Activated T-helper 17 cell treated with anti-CD3 and anti-CD28 coated beads, Interleukin-2, amount 50 U/mL, for 72 hours (primary cell): ENCODE results near the gene RCVRN. TPM values are rescaled to one million over a fixed set of nuclear protein-coding genes. Genes with fewer than 3 reads are reported as not detected.

Experiments
- ATAC-seq: fragments of 150-1000 bp; cut with Tn5 transposase; replicated peaks from 2 replicates; pipeline ENCODE4 v1.10.0; 2021; ENCODE audit warnings: mild to moderate bottlenecking, moderate library complexity
- H3K27ac Mint-ChIP-seq: one replicate; pipeline ENCODE4 v1.8.0; 2022; ENCODE audit warnings: mixed read lengths
- H3K27me3 Mint-ChIP-seq: one replicate; pipeline ENCODE4 v1.8.0; 2022; ENCODE audit warnings: mixed read lengths
- H3K36me3 Mint-ChIP-seq: one replicate; pipeline ENCODE4 v1.8.0; 2022; ENCODE audit warnings: low read depth, mild to moderate bottlenecking, mixed read lengths
- H3K4me1 Mint-ChIP-seq: one replicate; pipeline ENCODE4 v1.8.0; 2022; ENCODE audit warnings: mixed read lengths
- H3K4me3 Mint-ChIP-seq: one replicate; pipeline ENCODE4 v1.8.0; 2022; ENCODE audit warnings: mild to moderate bottlenecking, mixed read lengths
- H3K9me3 Mint-ChIP-seq: one replicate; pipeline ENCODE4 v1.8.0; 2022; ENCODE audit warnings: mixed read lengths
- total RNA-seq, 2 donors: library from RNA; stranded (reverse); gene quantifications; one replicate each; pipeline ENCODE4 v1.2.3, GENCODE V29; 2022

The RCVRN gene
- total RNA-seq: not detected

DNA sequence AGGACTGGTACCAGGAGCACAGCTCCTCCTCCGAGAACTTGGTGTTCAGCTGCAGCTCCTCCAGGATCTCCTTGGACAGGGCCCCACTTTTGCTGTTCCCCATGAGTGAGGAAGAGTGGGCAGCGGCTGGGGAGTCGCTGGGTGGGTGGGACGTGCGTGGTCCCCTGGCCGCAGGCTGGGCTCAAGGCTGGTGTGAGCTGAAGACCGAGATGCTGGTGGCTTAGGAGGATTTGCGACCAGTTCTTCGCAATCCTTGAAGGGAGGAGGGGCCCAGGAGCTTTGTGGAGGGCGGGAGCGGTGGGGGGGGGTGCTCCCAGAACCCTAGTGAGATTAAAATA lies at the start of gene RCVRN:
Gene RCVRN, minus strand, starts transcription at position 194 of the 338 bp plus-strand sequence. Its CDS starts 91 bp downstream, at position 103.
- H3K4me1 Mint-ChIP-seq: peaks cover 5% of the 10 kb centered on the region
- H3K27ac Mint-ChIP-seq: no peak within 1 kb of the TSS
- H3K4me3 Mint-ChIP-seq: no peak within 1 kb of the TSS
- no peak for ATAC-seq
- H3K36me3 Mint-ChIP-seq: no peaks in the 10 kb centered on the region
- H3K9me3 Mint-ChIP-seq: no peaks in the 10 kb centered on the region
- H3K27me3 Mint-ChIP-seq: peaks cover 14% of the 10 kb centered on the region

GRCh38 chr17:9953492-9953891 lies 48.4 kb upstream of the RCVRN start:
- Mint-ChIP-seq H3K27ac (no peak overlapping the region), H3K36me3 (no peaks in the 10 kb centered on the region), H3K4me1 (no peaks in the 10 kb centered on the region), H3K9me3 (no peaks in the 10 kb centered on the region), H3K4me3 (no peak overlapping the region), H3K27me3 (no peaks in the 10 kb centered on the region)
- ATAC-seq: no peak

DNA sequence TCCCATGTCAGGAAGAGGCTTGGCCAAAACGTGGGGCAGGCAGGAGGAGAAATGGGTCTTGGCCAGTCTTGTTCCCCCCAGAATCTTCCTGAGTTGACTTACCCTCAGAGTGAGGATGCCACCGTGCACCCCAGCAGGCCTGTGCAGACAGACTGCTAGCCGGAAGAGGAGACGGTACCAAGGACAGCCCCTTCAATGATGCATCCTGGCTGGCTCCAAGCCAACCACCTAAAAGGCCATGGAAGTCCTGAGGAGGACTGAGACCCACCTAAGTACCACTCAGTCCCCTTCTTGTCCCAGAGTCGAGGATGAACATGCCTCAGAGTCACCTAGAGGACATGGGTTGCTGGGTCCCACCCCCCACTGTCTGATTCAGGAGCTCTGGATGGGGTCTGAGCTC lies 46.7 kb upstream of the RCVRN start:
- Mint-ChIP-seq H3K4me3 (no peak overlapping the region), H3K27ac (no peak overlapping the region), H3K27me3 (no peaks in the 10 kb centered on the region), H3K4me1 (no peaks in the 10 kb centered on the region), H3K36me3 (no peaks in the 10 kb centered on the region), H3K9me3 (no peaks in the 10 kb centered on the region)
- ATAC-seq: no peak

GRCh38 chr17:9948928-9949327 lies 43.9 kb upstream of the RCVRN start:
- H3K4me3 Mint-ChIP-seq: no peak overlapping the region
- H3K36me3 Mint-ChIP-seq: no peaks in the 10 kb centered on the region
- no peaks in the 10 kb centered on the region for H3K4me1 Mint-ChIP-seq
- no peak overlapping the region for H3K27ac Mint-ChIP-seq
- H3K27me3 Mint-ChIP-seq: peaks cover 3% of the 10 kb centered on the region
- no peak for ATAC-seq
- no peaks in the 10 kb centered on the region for H3K9me3 Mint-ChIP-seq

DNA sequence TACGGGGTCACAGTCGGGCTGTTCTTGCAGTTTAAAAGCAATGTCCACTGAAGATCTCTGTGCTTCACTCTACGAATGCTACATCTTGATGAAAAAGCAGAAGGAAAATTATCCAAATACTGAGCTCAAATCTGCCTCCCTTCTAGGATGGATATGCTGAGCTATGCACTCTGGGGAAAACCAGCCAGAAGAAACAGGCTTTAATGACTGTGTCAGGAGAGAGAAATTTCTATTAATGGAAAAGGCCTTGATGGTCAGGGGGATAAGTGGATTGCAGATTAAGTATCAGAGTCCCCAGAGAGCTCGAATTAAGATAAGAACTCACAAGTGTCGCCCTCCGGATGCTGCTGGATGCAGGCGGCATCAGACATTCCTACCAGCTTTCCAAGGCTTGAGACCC lies 39.6 kb upstream of the RCVRN start:
- no peak overlapping the region for H3K4me3 Mint-ChIP-seq
- no peaks in the 10 kb centered on the region for H3K36me3 Mint-ChIP-seq
- no peak for ATAC-seq
- H3K27ac Mint-ChIP-seq: no peak overlapping the region
- H3K9me3 Mint-ChIP-seq: no peaks in the 10 kb centered on the region
- no peaks in the 10 kb centered on the region for H3K4me1 Mint-ChIP-seq
- peaks cover 3% of the 10 kb centered on the region for H3K27me3 Mint-ChIP-seq

- Mint-ChIP-seq H3K27me3 (peaks cover 3% of the 10 kb centered on the region), H3K4me1 (no peaks in the 10 kb centered on the region), H3K27ac (no peak overlapping the region), H3K9me3 (no peaks in the 10 kb centered on the region), H3K4me3 (no peak overlapping the region), H3K36me3 (no peaks in the 10 kb centered on the region)
- no peak for ATAC-seq
These were observed 38.3 kb upstream of the RCVRN start for GRCh38 chr17:9943343-9943742.

GRCh38 chr17:9942885-9943284 lies 37.8 kb upstream of the RCVRN start:
- Mint-ChIP-seq H3K36me3 (no peaks in the 10 kb centered on the region), H3K4me1 (no peaks in the 10 kb centered on the region), H3K27ac (no peak overlapping the region), H3K4me3 (no peak overlapping the region), H3K27me3 (peaks cover 3% of the 10 kb centered on the region), H3K9me3 (no peaks in the 10 kb centered on the region)
- no peak for ATAC-seq

GRCh38 chr17:9941305-9941704 lies 36.2 kb upstream of the RCVRN start:
- Mint-ChIP-seq H3K4me3 (no peak overlapping the region), H3K9me3 (no peaks in the 10 kb centered on the region), H3K27ac (no peak overlapping the region), H3K4me1 (no peaks in the 10 kb centered on the region), H3K36me3 (no peaks in the 10 kb centered on the region), H3K27me3 (peaks cover 3% of the 10 kb centered on the region)
- ATAC-seq: no peak

- H3K9me3 Mint-ChIP-seq: no peaks in the 10 kb centered on the region
- no peak for ATAC-seq
- peaks cover 3% of the 10 kb centered on the region for H3K27me3 Mint-ChIP-seq
- H3K27ac Mint-ChIP-seq: no peak overlapping the region
- H3K36me3 Mint-ChIP-seq: no peaks in the 10 kb centered on the region
- H3K4me1 Mint-ChIP-seq: no peaks in the 10 kb centered on the region
- H3K4me3 Mint-ChIP-seq: no peak overlapping the region
These were observed 35.8 kb upstream of the RCVRN start for GRCh38 chr17:9940841-9941240.

GRCh38 chr17:9938764-9939163 lies 33.7 kb upstream of the RCVRN start:
- H3K27ac Mint-ChIP-seq: no peak overlapping the region
- H3K9me3 Mint-ChIP-seq: no peaks in the 10 kb centered on the region
- H3K4me1 Mint-ChIP-seq: no peaks in the 10 kb centered on the region
- H3K36me3 Mint-ChIP-seq: no peaks in the 10 kb centered on the region
- ATAC-seq: no peak
- H3K27me3 Mint-ChIP-seq: no peaks in the 10 kb centered on the region
- no peak overlapping the region for H3K4me3 Mint-ChIP-seq

- no peaks in the 10 kb centered on the region for H3K27me3 Mint-ChIP-seq
These were observed 32.8 kb upstream of the RCVRN start for GRCh38 chr17:9937901-9938300.

GRCh38 chr17:9937241-9937761 lies 32.2 kb upstream of the RCVRN start:
- Mint-ChIP-seq H3K27ac (no peak overlapping the region), H3K4me3 (no peak overlapping the region), H3K4me1 (no peaks in the 10 kb centered on the region), H3K27me3 (no peaks in the 10 kb centered on the region), H3K36me3 (no peaks in the 10 kb centered on the region), H3K9me3 (no peaks in the 10 kb centered on the region)
- no peak for ATAC-seq

More at GRCh38 chr17:9937901-9938300, 32.8 kb upstream of the RCVRN start:
- no peaks in the 10 kb centered on the region for H3K9me3 Mint-ChIP-seq
- no peak for ATAC-seq
- no peak overlapping the region for H3K27ac Mint-ChIP-seq
- no peak overlapping the region for H3K4me3 Mint-ChIP-seq
- H3K4me1 Mint-ChIP-seq: no peaks in the 10 kb centered on the region
- H3K36me3 Mint-ChIP-seq: no peaks in the 10 kb centered on the region

DNA sequence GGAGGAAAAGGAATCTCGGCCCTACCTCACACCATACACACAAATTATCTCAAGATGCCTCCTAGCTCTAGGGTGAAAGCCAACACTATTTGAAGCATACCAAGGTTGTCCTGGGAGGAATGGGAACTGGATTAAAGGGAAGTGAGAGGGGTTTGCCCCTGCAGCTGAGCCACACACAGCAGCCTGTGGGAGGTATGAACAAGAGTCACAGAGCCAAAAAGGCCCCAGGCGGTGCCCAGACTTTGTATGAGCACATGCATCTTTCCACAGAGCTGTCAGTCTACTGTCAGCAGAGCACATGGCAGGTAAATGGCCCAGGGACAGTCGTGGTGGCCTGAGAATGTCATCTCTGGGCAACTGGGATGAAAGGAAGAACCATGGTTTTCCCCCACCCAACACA lies 31.0 kb upstream of the RCVRN start:
- no peaks in the 10 kb centered on the region for H3K9me3 Mint-ChIP-seq
- no peak overlapping the region for H3K4me3 Mint-ChIP-seq
- no peak overlapping the region for H3K27ac Mint-ChIP-seq
- no peak for ATAC-seq
- H3K4me1 Mint-ChIP-seq: no peaks in the 10 kb centered on the region
- peaks cover 8% of the 10 kb centered on the region for H3K27me3 Mint-ChIP-seq
- no peaks in the 10 kb centered on the region for H3K36me3 Mint-ChIP-seq

GRCh38 chr17:9935408-9935807 lies 30.3 kb upstream of the RCVRN start:
- Mint-ChIP-seq H3K9me3 (no peaks in the 10 kb centered on the region), H3K4me1 (no peaks in the 10 kb centered on the region), H3K36me3 (no peaks in the 10 kb centered on the region), H3K27ac (no peak overlapping the region), H3K27me3 (peaks cover 9% of the 10 kb centered on the region), H3K4me3 (no peak overlapping the region)
- no peak for ATAC-seq

DNA sequence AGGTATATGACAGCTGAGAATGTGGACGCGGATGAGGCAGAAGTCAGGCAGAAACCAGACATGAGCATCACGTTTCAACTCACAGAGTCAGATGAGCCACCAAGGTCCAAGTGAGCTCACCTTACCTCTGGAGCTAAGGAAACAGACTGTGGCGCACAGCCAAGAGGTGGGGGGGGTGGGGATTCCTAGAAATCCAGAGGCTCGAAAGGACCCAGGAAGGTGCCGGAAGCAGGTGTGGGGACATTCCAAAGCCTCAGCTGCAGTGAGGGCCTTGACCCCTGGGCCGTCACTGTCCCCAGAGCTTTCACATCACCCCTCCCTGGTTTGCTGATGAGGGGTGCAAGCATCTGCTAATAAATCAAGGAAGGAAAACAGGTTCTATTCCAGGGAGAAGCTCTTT lies 29.3 kb upstream of the RCVRN start:
- H3K4me1 Mint-ChIP-seq: no peaks in the 10 kb centered on the region
- H3K36me3 Mint-ChIP-seq: no peaks in the 10 kb centered on the region
- no peak overlapping the region for H3K27ac Mint-ChIP-seq
- peaks cover 9% of the 10 kb centered on the region for H3K27me3 Mint-ChIP-seq
- ATAC-seq: no peak
- no peak overlapping the region for H3K4me3 Mint-ChIP-seq
- no peaks in the 10 kb centered on the region for H3K9me3 Mint-ChIP-seq

DNA sequence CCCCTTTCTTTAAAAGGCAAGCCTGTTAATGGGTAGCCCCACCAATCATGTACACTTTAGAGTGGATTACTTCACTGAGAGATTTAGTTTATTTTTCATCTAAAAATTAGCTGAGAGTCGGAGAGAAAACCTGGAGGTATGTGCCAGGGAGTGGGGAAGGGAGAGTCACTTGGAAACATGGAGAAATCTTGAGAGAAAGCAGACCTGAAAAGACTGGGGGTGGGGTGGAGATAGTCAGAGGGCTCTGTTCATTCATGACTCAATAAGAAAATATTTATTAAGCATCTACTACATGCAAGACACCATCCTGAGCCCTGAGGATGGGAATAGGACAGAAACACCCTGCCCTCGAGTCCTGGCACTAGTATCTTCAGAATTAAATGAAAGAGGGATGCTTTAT lies 27.4 kb upstream of the RCVRN start:
- H3K27ac Mint-ChIP-seq: no peak overlapping the region
- no peaks in the 10 kb centered on the region for H3K4me1 Mint-ChIP-seq
- no peaks in the 10 kb centered on the region for H3K9me3 Mint-ChIP-seq
- H3K4me3 Mint-ChIP-seq: no peak overlapping the region
- ATAC-seq: no peak
- H3K27me3 Mint-ChIP-seq: peaks cover 9% of the 10 kb centered on the region
- no peaks in the 10 kb centered on the region for H3K36me3 Mint-ChIP-seq
